ENCODE measurements around the gene GGT5.

GRCh38 chr22:24185001-24185500 lies 59.8 kb downstream of the GGT5 start:
- no peak for TF ChIP-seq CTCF (IDR thresholded peaks at IDR 0.05 in 8 of 11, conservative IDR thresholded peaks at IDR 0.05 in 3 of 11)
- no peak for TF ChIP-seq POLR2A (IDR thresholded peaks at IDR 0.05)
- no peak for TF ChIP-seq POLR2AphosphoS5 (IDR thresholded peaks at IDR 0.05)

Data from spleen (tissue), 7 donors.